Tibial nerve (tissue), 4 donors: ENCODE measurements around the gene G6PD. TPM values are rescaled to one million over a fixed set of nuclear protein-coding genes. Genes with fewer than 3 reads are reported as not detected.
"Not testable (repeated sequence)": the region's sequence is repeated elsewhere in the genome, so short reads cannot be mapped to it uniquely, and the experiment has no call there.

Experiments
- DNase-seq, 2 donors: peaks; one replicate each; pipeline ENCODE4 v3.0.0-alpha.2; 2019; ENCODE audit warnings: low spot score in 2 of 2
- H3K27ac ChIP-seq, 4 donors: fragments of 200-600 bp; sonication (generic) in 3 of 4; one replicate each; pipeline ENCODE4 v1.5.1; 2017 to 2019; ENCODE audit warnings: mild to moderate bottlenecking in 1 of 4
- H3K27me3 ChIP-seq, 2 donors: fragments of 200-600 bp; sonication (generic) in 1 of 2; one replicate each; pipeline versions ENCODE4 v1.5.1 to v1.6.0; 2017 to 2019
- H3K36me3 ChIP-seq, 3 donors: fragments of 200-600 bp; sonication (generic); one replicate each; pipeline ENCODE4 v1.5.1; 2018 to 2019
- H3K4me1 ChIP-seq, 4 donors: fragments of 200-600 bp; sonication (generic) in 3 of 4; one replicate each; pipeline ENCODE4 v1.5.1; 2017 to 2019
- H3K4me3 ChIP-seq, 4 donors: fragments of 200-600 bp; sonication (generic) in 3 of 4; one replicate each; pipeline ENCODE4 v1.5.1; 2017 to 2019; ENCODE audit warnings: mild to moderate bottlenecking in 1 of 4, moderate library complexity in 1 of 4
- H3K9me3 ChIP-seq, 4 donors: fragments of 200-600 bp; sonication (generic) in 3 of 4; one replicate each; pipeline ENCODE4 v1.5.1; 2017 to 2019
- EP300 ChIP-seq, 2 donors: sonication (generic); formaldehyde crosslinking; IDR thresholded peaks; one replicate each; pipeline ENCODE4 v1.6.1; 2017; ENCODE audit warnings: antibody characterized with exemption in 2 of 2, mild to moderate bottlenecking in 1 of 2
- POLR2A ChIP-seq, 2 donors: fragments of 450-650 bp; IDR thresholded peaks; one replicate each; pipeline ENCODE4 v1.6.1; 2017; ENCODE audit warnings: antibody characterized with exemption in 2 of 2, mild to moderate bottlenecking in 2 of 2, moderate library complexity in 2 of 2
- WGBS, 2 donors: methylation state at CpG; one replicate each; pipeline ENCODE4 v1.1.5; 2018; 5-methylcytosine and 5-hydroxymethylcytosine counted together
- total RNA-seq, 4 donors: library from RNA; depleted of rRNA; stranded (reverse); fragments of >200 nt; gene quantifications; one replicate each; pipeline ENCODE4 v1.1.0, GENCODE V29; 2016
- TF ChIP-seq, protein P1 (sequence below), 5 experiments: fragments of 200-600 bp in 3 of 5; fragments of 450-650 bp in 2 of 5; sonication (generic) in 3 of 5; IDR thresholded peaks; one replicate each; pipeline ENCODE4 v1.5.1; 2016 to 2019; ENCODE audit warnings: antibody characterized with exemption in 5 of 5, mild to moderate bottlenecking in 3 of 5, moderate library complexity in 2 of 5

The G6PD gene
- total RNA-seq, 4 donors from 2014 or later = 30.6 to 89.7 (median 41.8) TPM

DNA sequence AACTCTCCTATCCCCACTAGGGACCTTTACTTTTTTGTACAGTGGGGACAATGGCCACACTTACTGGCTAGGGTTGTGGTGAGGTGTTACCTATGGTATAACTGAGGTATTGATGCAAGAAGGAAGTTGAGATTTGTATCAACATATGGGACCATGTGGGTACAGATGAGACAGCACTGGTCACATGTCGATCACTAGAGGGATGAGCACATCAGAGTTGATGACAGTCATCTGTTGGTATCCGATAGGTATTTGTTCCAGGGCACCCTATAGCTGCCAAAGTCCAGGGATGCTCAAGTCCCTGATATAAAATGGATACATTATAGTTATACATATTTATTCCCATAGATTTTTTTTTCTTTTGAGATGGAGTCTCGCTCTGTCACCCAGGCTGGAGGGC, 43.7 kb downstream of the G6PD start:
- H3K4me1 ChIP-seq = no peaks in the 10 kb centered on the region
- DNase-seq = no peak
- no peak overlapping the region for H3K4me3 ChIP-seq
- H3K27ac ChIP-seq = no peak overlapping the region
- no peaks in the 10 kb centered on the region for H3K27me3 ChIP-seq
- WGBS, 2 donors = 88 to 92% methylated on average over 3 of the region's 3 CpGs
- H3K36me3 ChIP-seq = peaks cover 0 to 30% (median 0%) of the 10 kb centered on the region in 3 donors
- H3K9me3 ChIP-seq = no peaks in the 10 kb centered on the region
- TF ChIP-seq, protein P1, sequence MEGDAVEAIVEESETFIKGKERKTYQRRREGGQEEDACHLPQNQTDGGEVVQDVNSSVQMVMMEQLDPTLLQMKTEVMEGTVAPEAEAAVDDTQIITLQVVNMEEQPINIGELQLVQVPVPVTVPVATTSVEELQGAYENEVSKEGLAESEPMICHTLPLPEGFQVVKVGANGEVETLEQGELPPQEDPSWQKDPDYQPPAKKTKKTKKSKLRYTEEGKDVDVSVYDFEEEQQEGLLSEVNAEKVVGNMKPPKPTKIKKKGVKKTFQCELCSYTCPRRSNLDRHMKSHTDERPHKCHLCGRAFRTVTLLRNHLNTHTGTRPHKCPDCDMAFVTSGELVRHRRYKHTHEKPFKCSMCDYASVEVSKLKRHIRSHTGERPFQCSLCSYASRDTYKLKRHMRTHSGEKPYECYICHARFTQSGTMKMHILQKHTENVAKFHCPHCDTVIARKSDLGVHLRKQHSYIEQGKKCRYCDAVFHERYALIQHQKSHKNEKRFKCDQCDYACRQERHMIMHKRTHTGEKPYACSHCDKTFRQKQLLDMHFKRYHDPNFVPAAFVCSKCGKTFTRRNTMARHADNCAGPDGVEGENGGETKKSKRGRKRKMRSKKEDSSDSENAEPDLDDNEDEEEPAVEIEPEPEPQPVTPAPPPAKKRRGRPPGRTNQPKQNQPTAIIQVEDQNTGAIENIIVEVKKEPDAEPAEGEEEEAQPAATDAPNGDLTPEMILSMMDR (IDR thresholded peaks at IDR 0.05) = no peak
- no peak for TF ChIP-seq POLR2A (IDR thresholded peaks at IDR 0.05)
- no peak for TF ChIP-seq EP300 (IDR thresholded peaks at IDR 0.05)

DNA sequence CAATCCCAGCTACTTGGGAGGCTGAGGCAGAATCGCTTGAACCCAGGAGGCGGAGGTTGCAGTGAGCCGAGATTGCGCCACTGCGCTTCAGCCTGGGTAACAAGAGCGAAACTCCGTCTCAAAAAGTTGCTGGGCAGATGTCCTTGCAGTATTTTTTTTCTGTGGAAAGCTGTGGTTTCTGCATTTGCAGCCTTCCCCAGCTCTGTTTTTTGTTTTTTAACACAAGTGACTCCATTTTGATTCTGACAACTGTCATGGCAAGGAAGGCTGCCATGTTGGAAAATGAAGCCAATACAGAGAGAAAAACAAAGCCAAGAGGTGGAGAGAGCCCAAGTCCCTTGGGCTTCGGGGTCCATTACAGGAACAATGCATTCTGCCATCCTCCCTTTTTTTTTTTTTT, 44.5 kb downstream of the G6PD start:
- H3K27ac ChIP-seq = no peak overlapping the region
- no peak for DNase-seq
- WGBS, 2 donors = 79 to 91% methylated on average over 8 of the region's 8 CpGs
- H3K4me1 ChIP-seq = no peaks in the 10 kb centered on the region
- H3K4me3 ChIP-seq = no peak overlapping the region
- H3K9me3 ChIP-seq = no peaks in the 10 kb centered on the region
- no peaks in the 10 kb centered on the region for H3K27me3 ChIP-seq
- peaks cover 0 to 21% (median 0%) of the 10 kb centered on the region in 3 donors for H3K36me3 ChIP-seq
- TF ChIP-seq POLR2A (IDR thresholded peaks at IDR 0.05) (no peak), EP300 (IDR thresholded peaks at IDR 0.05) (no peak)
- TF ChIP-seq, protein P1 (IDR thresholded peaks at IDR 0.05) = no peak

DNA sequence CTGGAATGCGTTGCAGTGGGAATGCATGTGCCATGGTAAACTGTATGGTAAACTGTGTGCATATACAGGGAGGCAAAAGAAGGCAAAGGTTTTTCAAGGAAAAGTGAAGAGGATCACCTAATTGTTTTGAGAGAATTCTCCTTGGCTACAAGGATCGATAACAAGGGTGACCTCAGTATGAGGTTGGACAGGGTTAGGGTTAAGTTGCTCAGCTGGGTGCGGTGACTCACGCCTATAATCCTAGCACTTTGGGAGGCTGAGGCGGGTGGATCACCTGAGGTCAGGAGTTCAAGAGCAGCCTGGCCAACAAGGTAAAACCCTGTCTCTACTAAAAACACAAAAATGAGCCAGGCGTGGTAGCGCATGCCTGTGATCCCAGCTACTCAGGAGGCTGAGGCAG, 45.2 kb downstream of the G6PD start:
- not testable (repeated sequence) for DNase-seq, H3K27ac ChIP-seq, H3K9me3 ChIP-seq, H3K4me3 ChIP-seq, H3K27me3 ChIP-seq, H3K4me1 ChIP-seq
- peaks cover 0 to 15% (median 0%) of the 10 kb centered on the region in 3 donors for H3K36me3 ChIP-seq
- WGBS, 2 donors = 83 to 89% methylated on average over 7 of the region's 7 CpGs

DNA sequence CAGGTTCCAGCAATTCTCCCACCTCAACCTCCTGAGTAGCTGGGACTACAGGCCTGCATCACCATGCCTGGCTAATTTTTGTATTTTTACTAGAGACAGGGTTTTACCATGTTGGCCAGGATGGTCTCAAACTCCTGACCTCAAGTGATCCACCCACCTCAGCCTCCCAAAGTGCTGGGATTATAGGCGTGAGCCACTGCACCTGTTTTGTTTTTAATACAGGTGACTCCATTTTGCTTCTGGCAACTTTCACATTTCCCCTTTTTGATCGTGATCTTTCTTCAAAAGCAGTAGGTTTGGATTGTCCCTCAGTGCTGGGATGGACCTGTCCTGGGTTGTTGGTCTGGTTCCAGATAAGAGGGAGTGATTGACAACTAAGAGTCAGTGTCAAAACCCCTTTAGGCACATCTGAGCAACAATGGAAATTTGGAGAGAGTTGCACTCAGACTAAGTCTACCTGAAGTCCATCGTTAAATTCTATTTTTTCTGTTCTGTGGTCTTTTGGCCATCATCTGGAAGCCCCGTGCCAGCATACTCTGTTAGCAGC, 50.0 kb downstream of the G6PD start:
- not testable (repeated sequence) for H3K27ac ChIP-seq, H3K4me3 ChIP-seq, DNase-seq, H3K9me3 ChIP-seq, H3K36me3 ChIP-seq, H3K4me1 ChIP-seq, H3K27me3 ChIP-seq
- 76 to 78% methylated on average over 3 to 4 of the region's 4 CpGs for WGBS, 2 donors

DNA sequence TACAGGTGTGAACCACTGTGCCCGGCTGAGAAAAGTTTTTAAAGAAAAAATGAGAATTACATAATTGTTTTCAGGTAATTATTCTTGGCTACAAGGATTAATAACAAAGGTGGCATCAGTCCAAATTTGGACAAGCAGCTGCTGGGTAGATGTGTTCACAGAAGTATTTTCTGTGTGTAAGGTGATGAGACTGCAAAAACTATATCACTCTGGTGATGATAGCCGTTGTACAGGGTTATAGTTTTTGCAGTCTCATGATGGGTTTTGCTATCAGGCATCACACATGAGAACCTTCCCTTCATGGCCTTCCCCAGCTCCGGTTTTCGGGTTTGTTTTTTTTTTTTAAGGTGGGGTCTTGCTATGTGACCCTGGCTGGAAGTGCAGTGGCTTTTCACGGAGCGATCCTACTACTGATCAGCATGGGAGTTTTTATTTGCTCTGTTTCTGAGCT, 51.1 kb downstream of the G6PD start:
- DNase-seq = no peak
- TF ChIP-seq, protein P1 (IDR thresholded peaks at IDR 0.05) = no peak
- TF ChIP-seq POLR2A (IDR thresholded peaks at IDR 0.05) (no peak), EP300 (IDR thresholded peaks at IDR 0.05) (no peak)
- Histone ChIP-seq H3K9me3 (no peaks in the 10 kb centered on the region), H3K4me3 (no peak overlapping the region), H3K27ac (no peak overlapping the region), H3K27me3 (no peaks in the 10 kb centered on the region), H3K36me3 (no peaks in the 10 kb centered on the region), H3K4me1 (no peaks in the 10 kb centered on the region)
- WGBS, 2 donors = 44 to 81% methylated on average over 6 of the region's 6 CpGs

DNA sequence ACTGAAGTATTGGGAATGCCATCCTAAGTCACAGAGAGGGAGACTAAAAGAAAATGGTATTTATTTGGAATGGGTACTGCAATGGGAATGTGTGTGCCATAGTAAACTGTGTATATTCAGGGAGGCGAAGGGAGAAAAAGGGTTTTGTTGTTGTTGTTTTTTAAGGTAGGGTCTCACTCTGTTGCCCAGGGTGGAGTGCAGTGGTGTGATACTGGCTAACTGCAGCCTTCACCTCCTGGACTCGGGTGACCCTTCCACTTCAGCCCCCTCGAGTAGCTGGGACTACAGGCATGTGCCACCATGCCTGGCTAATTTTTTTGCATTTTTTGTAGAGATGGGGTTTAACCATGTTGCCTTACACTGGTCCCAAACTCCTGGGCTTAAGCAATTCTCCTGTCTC, 51.9 kb downstream of the G6PD start:
- 61 to 83% methylated on average over 3 of the region's 3 CpGs for WGBS, 2 donors

More for the DNA sequence above, 51.9 kb downstream of the G6PD start:
- no peak for DNase-seq
- Histone ChIP-seq H3K27ac (no peak overlapping the region), H3K4me3 (no peak overlapping the region), H3K36me3 (no peaks in the 10 kb centered on the region), H3K27me3 (no peaks in the 10 kb centered on the region), H3K9me3 (no peaks in the 10 kb centered on the region), H3K4me1 (peaks cover 0 to under 1% (median 0%) of the 10 kb centered on the region in 4 donors)
- TF ChIP-seq POLR2A (IDR thresholded peaks at IDR 0.05) (no peak), EP300 (IDR thresholded peaks at IDR 0.05) (no peak)
- TF ChIP-seq, protein P1 (IDR thresholded peaks at IDR 0.05) = no peak
